IMR-90 (cell line): ENCODE results near the gene CCNI. TPM values are rescaled to one million over a fixed set of nuclear protein-coding genes. Genes with fewer than 3 reads are reported as not detected.

Source experiments
- ATAC-seq: fragments of 200-7000 bp; cut with Tn5 transposase; 2 replicates; pipeline ENCODE4 v1.9.1; 2020; ENCODE audit warnings: low read depth, mild to moderate bottlenecking, moderate library complexity
- BruUV-seq: library from RNA; stranded (reverse); fragments of 400-500 nt; replicated peaks from 2 replicates; lab custom pipeline; 2021; lab: Mats Ljungman, UMichigan
- CTCF ChIA-PET: fragments of 300-600 bp; formaldehyde crosslinking; extraction: SDS; loops from one replicate; lab custom pipeline; 2021; ENCODE audit warnings: antibody characterized with exemption; lab: Yijun Ruan, JAX
- POLR2A ChIA-PET: fragments of 300-600 bp; sonication (Branson Sonifier 250); formaldehyde crosslinking; loops from one replicate; lab custom pipeline; 2022; ENCODE audit warnings: antibody characterized with exemption; ENCODE audit not compliant: unreplicated experiment; lab: Charles Lee
- DNase-seq: peaks from one replicate; pipeline ENCODE4 v3.0.0; 2013
- H2AFZ ChIP-seq: replicated peaks from 2 replicates; pipeline ENCODE3; 2013; ENCODE audit warnings: low read length, mild to moderate bottlenecking; ENCODE audit not compliant: poor library complexity
- H2AK5ac ChIP-seq: 2 replicates; pipeline ENCODE4 v1.6.1; 2013; ENCODE audit warnings: low read depth, low read length, inconsistent platforms
- H2AK9ac ChIP-seq: replicated peaks from 2 replicates; pipeline ENCODE3; 2013; ENCODE audit warnings: mild to moderate bottlenecking, low read depth, low read length, moderate library complexity; ENCODE audit not compliant: poor library complexity
- H2BK120ac ChIP-seq: 2 replicates; pipeline ENCODE4 v1.6.1; 2013; ENCODE audit warnings: low read depth, low read length, inconsistent platforms
- H2BK15ac ChIP-seq: 3 replicates; pipeline ENCODE4 v1.6.1; 2013; ENCODE audit warnings: low read depth, low read length, inconsistent platforms
- H2BK20ac ChIP-seq: 2 replicates; pipeline ENCODE4 v1.6.1; 2013; ENCODE audit warnings: low read depth, mild to moderate bottlenecking, inconsistent platforms, low read length, moderate library complexity
- H2BK5ac ChIP-seq: 2 replicates; pipeline ENCODE4 v1.6.1; 2013; ENCODE audit warnings: mild to moderate bottlenecking, low read depth, low read length, inconsistent platforms; ENCODE audit not compliant: poor library complexity, severe bottlenecking
- H3K14ac ChIP-seq: replicated peaks from 2 replicates; pipeline ENCODE4 v1.6.1; 2013; ENCODE audit warnings: low read depth, low read length, inconsistent platforms
- H3K18ac ChIP-seq: 2 replicates; pipeline ENCODE4 v1.6.1; 2013; ENCODE audit warnings: low read depth, low read length, control low read depth
- H3K23ac ChIP-seq: 2 replicates; pipeline ENCODE4 v1.6.1; 2013; ENCODE audit warnings: low read depth, low read length, inconsistent platforms
- H3K27ac ChIP-seq: 2 replicates; pipeline ENCODE4 v1.5.1; 2013; ENCODE audit warnings: mild to moderate bottlenecking, control low read depth, low read length; ENCODE audit not compliant: insufficient read depth
- H3K27me3 ChIP-seq: 2 replicates; pipeline ENCODE4 v1.6.1; 2013; ENCODE audit warnings: low read length; ENCODE audit not compliant: control insufficient read depth, insufficient read depth
- H3K36me3 ChIP-seq: 2 replicates; pipeline ENCODE4 v1.6.1; 2013; ENCODE audit warnings: low read length, mixed read lengths; ENCODE audit not compliant: control insufficient read depth, insufficient read depth
- H3K4ac ChIP-seq: 2 replicates; pipeline ENCODE4 v1.6.1; 2013; ENCODE audit warnings: low read depth, low read length, inconsistent platforms
- H3K4me1 ChIP-seq: 2 replicates; pipeline ENCODE4 v1.6.1; 2013; ENCODE audit warnings: low read length, mixed read lengths; ENCODE audit not compliant: control insufficient read depth, insufficient read depth
- H3K4me2 ChIP-seq: 2 replicates; pipeline ENCODE4 v1.6.1; 2013; ENCODE audit warnings: low read depth, mild to moderate bottlenecking, control low read depth, low read length, moderate library complexity
- H3K4me3 ChIP-seq: 2 replicates; pipeline ENCODE4 v1.5.1; 2013; ENCODE audit warnings: low read depth, mild to moderate bottlenecking, control low read depth, low read length, moderate library complexity; ENCODE audit not compliant: insufficient read depth
- H3K56ac ChIP-seq: 2 replicates; pipeline ENCODE4 v1.6.1; 2013; ENCODE audit warnings: low read length, inconsistent platforms; ENCODE audit not compliant: insufficient read depth; ENCODE audit errors: extremely low read depth
- H3K79me1 ChIP-seq, 2 experiments: 2 replicates each; pipeline ENCODE4 v1.6.1; 2013; ENCODE audit warnings: low read length in 2 of 2, inconsistent platforms in 1 of 2, low read depth in 1 of 2
- H3K9ac ChIP-seq: 2 replicates; pipeline ENCODE4 v1.6.1; 2013; ENCODE audit warnings: low read depth, low read length, control low read depth
- H3K9me1 ChIP-seq: 2 replicates; pipeline ENCODE4 v1.6.1; 2013; ENCODE audit warnings: low read length, inconsistent platforms; ENCODE audit not compliant: insufficient read depth
- H3K9me3 ChIP-seq: 2 replicates; pipeline ENCODE4 v1.6.1; 2013; ENCODE audit warnings: low read length; ENCODE audit not compliant: control insufficient read depth, insufficient read depth
- H4K20me1 ChIP-seq: 2 replicates; pipeline ENCODE4 v1.6.1; 2013; ENCODE audit warnings: low read length, inconsistent platforms; ENCODE audit not compliant: insufficient read depth
- H4K5ac ChIP-seq: 2 replicates; pipeline ENCODE4 v1.6.1; 2013; ENCODE audit warnings: mild to moderate bottlenecking, low read depth, low read length, control low read depth
- H4K8ac ChIP-seq, 2 experiments: 2 replicates each; pipeline ENCODE4 v1.6.1; 2013; ENCODE audit warnings: low read depth in 2 of 2, low read length in 2 of 2, control low read depth in 1 of 2, inconsistent platforms in 1 of 2
- H4K91ac ChIP-seq: 2 replicates; pipeline ENCODE4 v1.6.1; 2013; ENCODE audit warnings: low read depth, low read length, inconsistent platforms; ENCODE audit not compliant: insufficient read depth
- MXI1 ChIP-seq: IDR thresholded peaks from 2 replicates; pipeline ENCODE4 v1.6.1; 2012; ENCODE audit warnings: low read depth, mild to moderate bottlenecking, low read length, moderate library complexity, borderline replicate concordance
- NFE2L2 ChIP-seq: fragments of 150-350 bp; IDR thresholded peaks from 2 replicates; pipeline ENCODE4 v1.6.1; 2016; ENCODE audit warnings: low read depth, mild to moderate bottlenecking, low read length
- RAD21 ChIP-seq: IDR thresholded peaks from 2 replicates; pipeline ENCODE4 v1.6.1; 2012; ENCODE audit warnings: low read length, improper control_type of control experiment
- WGBS, 2 experiments: methylation state at CpG; one replicate each; pipeline versions ENCODE4 v1.1.5 to v1.1.7; 2013; ENCODE audit warnings: missing lambda C conversion rate in 2 of 2; ENCODE audit not compliant: insufficient read length in 1 of 2; ENCODE audit errors: extremely low coverage in 2 of 2; 5-methylcytosine and 5-hydroxymethylcytosine counted together
- dilution Hi-C: fragments of 300-500 bp; cut with HindIII; formaldehyde crosslinking; loops from one replicate; pipeline ENCODE4 v1.14.3; 2018; ENCODE audit warnings: low sequenced_read_pairs; ENCODE audit not compliant: unreplicated experiment
- in situ Hi-C: fragments of 300-500 bp; cut with MboI; formaldehyde crosslinking; loops from 3 replicates; pipeline ENCODE4 v1.14.3; 2019; ENCODE audit warnings: low sequenced_read_pairs, inconsistent platforms, mixed read lengths
- intact Hi-C: fragments of 100-400 bp; cut with micrococcal nuclease; formaldehyde crosslinking; loops from 2 replicates; pipeline ENCODE4 v1.10.0; 2022
- polyA plus RNA-seq, 3 experiments: library from polyadenylated mRNA; depleted of rRNA; stranded (reverse); fragments of >200 nt; gene quantifications; 2 replicates each; pipeline ENCODE4 v1.2.3, GENCODE V29; 2012; ENCODE audit warnings: low replicate concordance in 1 of 3
- total RNA-seq: library from RNA; depleted of rRNA; stranded (reverse); fragments of >200 nt; gene quantifications from 2 replicates; pipeline ENCODE4 v1.2.3, GENCODE V29; 2012

CCNI gene
- total and polyA plus RNA-seq, 2 of the 4 experiments (the other 2 are of a cell fraction): 70.1 to 100 TPM

DNA sequence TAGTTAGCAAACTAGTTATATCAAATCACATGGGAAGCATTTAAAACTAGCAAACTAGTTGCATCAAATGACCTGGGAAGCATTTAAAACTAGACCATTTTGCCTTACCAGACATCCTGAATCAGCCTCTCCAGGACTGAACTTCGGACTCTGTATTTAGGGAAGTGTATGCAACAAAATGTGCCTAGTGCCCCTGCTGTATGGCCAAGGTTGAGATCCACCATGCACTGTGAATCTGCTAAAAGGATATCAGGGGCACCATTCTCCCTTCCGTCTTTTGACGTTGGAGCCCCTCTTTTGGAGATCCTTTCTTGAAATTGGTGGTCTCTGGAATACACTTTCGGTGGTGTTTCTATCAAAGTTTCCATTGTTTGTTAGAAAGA is 49.5 kb downstream of the CCNI start:
- Histone ChIP-seq H3K27me3 (no peaks in the 10 kb centered on the region), H3K4me2 (no peak overlapping the region), H4K91ac (no peak overlapping the region), H3K23ac (peak overlapping the region; percentile 14; the same call in 1 of the 2 replicates), H3K79me1 (peaks cover 45 to 60% of the 10 kb centered on the region in 2 experiments), H2BK15ac (no peak overlapping the region), H3K18ac (no peak overlapping the region), H4K8ac (no peak overlapping the region; a peak in 1 of 4 replicates), H3K36me3 (peaks cover 62% of the 10 kb centered on the region), H2AK9ac (no peak overlapping the region), H3K9ac (no peak overlapping the region), H3K14ac (0 out of 2 replicates have a peak overlapping the region, but pooled peaks have one; percentile 27), H2BK120ac (no peak overlapping the region), H2BK20ac (no peak overlapping the region), H3K56ac (no peak overlapping the region), H2BK5ac (peak overlapping the region; percentile 41), H3K27ac (no peak overlapping the region), H4K5ac (no peak overlapping the region), H4K20me1 (peaks cover 9% of the 10 kb centered on the region; the same call in 1 of the 2 replicates), H3K4me3 (no peak overlapping the region), H3K9me3 (no peaks in the 10 kb centered on the region), H2AFZ (no peak overlapping the region), H2AK5ac (no peak overlapping the region), H3K4me1 (peaks cover 14% of the 10 kb centered on the region), H3K4ac (no peak overlapping the region), H3K9me1 (peaks cover 15% of the 10 kb centered on the region; the same call in 1 of the 2 replicates)
- WGBS, 2 experiments: no CpG with 5 or more reads among the region's 4 CpGs
- POLR2A ChIA-PET: no interaction called here
- no TSS peak for BruUV-seq
- in situ Hi-C loops: loop anchor here (10.0 kb wide), 1 partner anchor 72 kb away; no protein-coding TSS in a partner anchor
- dilution Hi-C loops: no loop called here
- intact Hi-C loops: no loop called here
- TF ChIP-seq RAD21 (no peak), MXI1 (no peak), NFE2L2 (no peak)
- CTCF ChIA-PET: interaction anchor here (0.6 kb wide), 1 partner anchor 13 kb away, joined by 3 read pairs; no protein-coding TSS in a partner anchor
- no peak for DNase-seq
- no peak for ATAC-seq
